ENCODE results near the gene USP25. TPM values are rescaled to one million over a fixed set of nuclear protein-coding genes. Genes with fewer than 3 reads are reported as not detected.

The USP25 gene
- total and polyA plus RNA-seq, 4 donors = 14.6 to 148 (median 32.1) TPM

- no peak overlapping the region for H3K27ac ChIP-seq (ENCODE audit: low read depth in 1 of 2, low read length in 1 of 2)
- no peak for ATAC-seq (ENCODE audit: insufficient read depth, low FRiP score)
- H3K9ac ChIP-seq (ENCODE audit: insufficient read depth in 1 of 2, low read length in 2 of 2) = no peak overlapping the region
- H3K9me3 ChIP-seq (ENCODE audit: control insufficient read depth in 4 of 4, insufficient read depth in 3 of 4, low read length in 3 of 4) = peaks cover 0 to 2% (median 0%) of the 10 kb centered on the region in 4 donors
- peaks cover 11 to 21% (median 16%) of the 10 kb centered on the region in 4 donors for H3K36me3 ChIP-seq (ENCODE audit: control insufficient read depth in 4 of 4, insufficient read depth in 4 of 4, low read length in 4 of 4)
- H3K4me1 ChIP-seq (ENCODE audit: control insufficient read depth in 5 of 5, insufficient read depth in 5 of 5, low read length in 5 of 5) = peaks cover 0 to 11% (median 0%) of the 10 kb centered on the region in 5 donors
- H3K27me3 ChIP-seq (ENCODE audit: control insufficient read depth in 3 of 3, insufficient read depth in 3 of 3, low read length in 2 of 3) = no peaks in the 10 kb centered on the region
- 96 to 99% methylated on average over 3 of the region's 3 CpGs for WGBS, 2 donors
- no peak overlapping the region for H3K4me3 ChIP-seq
- DNase-seq = no peak
- no peak for TF ChIP-seq CTCF (IDR thresholded peaks at IDR 0.05; ENCODE audit: control extremely low read depth, extremely low read depth)
These were observed 52.2 kb downstream of the USP25 start for GRCh38 chr21:15781986-15782385.

- H3K27me3 ChIP-seq (ENCODE audit: control insufficient read depth in 3 of 3, insufficient read depth in 3 of 3, low read length in 2 of 3) = no peaks in the 10 kb centered on the region
- H3K4me1 ChIP-seq (ENCODE audit: control insufficient read depth in 5 of 5, insufficient read depth in 5 of 5, low read length in 5 of 5) = peaks cover 0 to 4% (median 0%) of the 10 kb centered on the region in 5 donors
- TF ChIP-seq CTCF (IDR thresholded peaks at IDR 0.05; ENCODE audit: control extremely low read depth, extremely low read depth) = no peak
- H3K9me3 ChIP-seq (ENCODE audit: control insufficient read depth in 4 of 4, insufficient read depth in 3 of 4, low read length in 3 of 4) = no peaks in the 10 kb centered on the region
- no peak overlapping the region for H3K9ac ChIP-seq (ENCODE audit: insufficient read depth in 1 of 2, low read length in 2 of 2)
- WGBS, 2 donors = 45 to 58% methylated on average over 4 of the region's 4 CpGs
- no peaks in the 10 kb centered on the region for H3K36me3 ChIP-seq (ENCODE audit: control insufficient read depth in 4 of 4, insufficient read depth in 4 of 4, low read length in 4 of 4)
- H3K27ac ChIP-seq (ENCODE audit: low read depth in 1 of 2, low read length in 1 of 2) = no peak overlapping the region
- ATAC-seq (ENCODE audit: insufficient read depth, low FRiP score) = no peak
- no peak overlapping the region for H3K4me3 ChIP-seq
- peak in 1 of 3 donors; percentile 24 for DNase-seq
These were observed 59.2 kb downstream of the USP25 start for GRCh38 chr21:15788847-15789523.

- H3K27me3 ChIP-seq (ENCODE audit: control insufficient read depth in 3 of 3, insufficient read depth in 3 of 3, low read length in 2 of 3) = no peaks in the 10 kb centered on the region
- TF ChIP-seq CTCF (IDR thresholded peaks at IDR 0.05; ENCODE audit: control extremely low read depth, extremely low read depth) = no peak
- no peak overlapping the region for H3K9ac ChIP-seq (ENCODE audit: insufficient read depth in 1 of 2, low read length in 2 of 2)
- DNase-seq = no peak
- peaks cover 0 to 4% (median 0%) of the 10 kb centered on the region in 4 donors for H3K36me3 ChIP-seq (ENCODE audit: control insufficient read depth in 4 of 4, insufficient read depth in 4 of 4, low read length in 4 of 4)
- no peak overlapping the region for H3K4me3 ChIP-seq
- H3K4me1 ChIP-seq (ENCODE audit: control insufficient read depth in 5 of 5, insufficient read depth in 5 of 5, low read length in 5 of 5) = peaks cover 0 to 7% (median 0%) of the 10 kb centered on the region in 5 donors
- H3K27ac ChIP-seq (ENCODE audit: low read depth in 1 of 2, low read length in 1 of 2) = no peak overlapping the region
- H3K9me3 ChIP-seq (ENCODE audit: control insufficient read depth in 4 of 4, insufficient read depth in 3 of 4, low read length in 3 of 4) = no peaks in the 10 kb centered on the region
- no peak for ATAC-seq (ENCODE audit: insufficient read depth, low FRiP score)
These were observed 63.3 kb downstream of the USP25 start for GRCh38 chr21:15793109-15793508.

Measured in lung (tissue), 12 donors.